Measurements from ENCODE around the gene L3MBTL4.

DNA sequence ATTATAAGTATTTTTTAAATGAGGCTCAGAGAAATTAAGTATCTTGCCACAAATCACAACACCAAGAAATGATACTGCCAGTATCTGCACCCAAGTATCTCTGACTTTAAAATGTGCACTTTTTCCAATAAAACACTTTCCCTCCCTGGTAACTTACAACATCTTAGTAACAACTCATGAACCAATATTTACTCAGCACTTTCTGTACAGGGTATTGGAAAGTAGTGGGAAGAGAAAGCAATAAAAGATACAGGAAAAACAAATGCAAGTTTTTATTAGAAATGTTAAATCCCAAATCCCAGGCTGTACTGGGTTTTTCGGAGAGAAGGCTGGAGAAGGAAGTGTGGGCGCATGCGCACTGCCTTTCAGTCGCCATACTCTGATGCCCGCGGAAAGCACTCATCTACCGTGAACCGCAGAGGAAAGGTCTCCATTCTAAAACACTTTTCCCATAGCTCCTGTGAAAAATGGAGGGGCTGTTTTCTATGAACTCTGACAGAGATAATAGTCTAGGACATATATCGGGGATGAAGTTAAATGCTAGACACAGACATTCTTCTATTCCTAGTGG lies 52.1 kb downstream of the L3MBTL4 start:
- no peak for TF ChIP-seq CTCF (IDR thresholded peaks at IDR 0.05 in 8 of 11, conservative IDR thresholded peaks at IDR 0.05 in 3 of 11)
- no peak for TF ChIP-seq POLR2AphosphoS5 (IDR thresholded peaks at IDR 0.05)
- no peak for TF ChIP-seq POLR2A (IDR thresholded peaks at IDR 0.05)

All from spleen (tissue), 7 donors.